ENCODE measurements around the gene RFC5. TPM values are rescaled to one million over a fixed set of nuclear protein-coding genes. Genes with fewer than 3 reads are reported as not detected.

RFC5 gene
- polyA plus RNA-seq, 2 of the 4 experiments (the other 2 are of a cell fraction), result 57.5 to 64.7 TPM

Small RNA genes within 50 kb of the gene (small RNA-seq; reads per million reads assigned to genes)
- 0 reads per million in 6 experiments for gene AC131159.1

Other genes with a start within 250 kb of the RFC5 start
- gene KSR2, start 47.7 kb upstream of the RFC5 start, polyA plus RNA-seq (2011; rRNA removed), result 1.2 and 1.7 TPM in 2 replicates
- 0.33 to 0.55 TPM (median 0.37 TPM) in 3 replicates for gene KSR2, start 47.7 kb upstream of the RFC5 start, polyA plus RNA-seq (2017; fragmentation: RNase III; extraction: RNeasy Plus Mini Kit Qiagen cat#74134 plus additional on column Dnase treatment)
- 93.5 and 121 TPM in 2 replicates for gene WSB2, start 44.5 kb downstream of the RFC5 start, polyA plus RNA-seq (2011; rRNA removed)
- gene WSB2, start 44.5 kb downstream of the RFC5 start, polyA plus RNA-seq (2017; fragmentation: RNase III; extraction: RNeasy Plus Mini Kit Qiagen cat#74134 plus additional on column Dnase treatment), result 39.4 to 40.5 TPM (median 40.1 TPM) in 3 replicates
- 20.2 and 23.8 TPM in 2 replicates for gene VSIG10, start 87.3 kb downstream of the RFC5 start, polyA plus RNA-seq (2011; rRNA removed)
- 15.8 to 18.3 TPM (median 18.0 TPM) in 3 replicates for gene VSIG10, start 87.3 kb downstream of the RFC5 start, polyA plus RNA-seq (2017; fragmentation: RNase III; extraction: RNeasy Plus Mini Kit Qiagen cat#74134 plus additional on column Dnase treatment)
- gene PEBP1, start 119.4 kb downstream of the RFC5 start, polyA plus RNA-seq (2011; rRNA removed), result 152 and 169 TPM in 2 replicates
- gene PEBP1, start 119.4 kb downstream of the RFC5 start, polyA plus RNA-seq (2017; fragmentation: RNase III; extraction: RNeasy Plus Mini Kit Qiagen cat#74134 plus additional on column Dnase treatment), result 223 to 254 TPM (median 246 TPM) in 3 replicates

All from A549 (cell line).